GM18511 (cell line): Measurements from ENCODE around the gene BSX.

Experiments used
- ATAC-seq: cut with Tn5 transposase; IDR thresholded peaks from one replicate; pipeline ENCODE4 v1.9.1; 2021; ENCODE audit warnings: mild to moderate bottlenecking, moderate library complexity; ENCODE audit not compliant: unreplicated experiment

BSX gene

DNA sequence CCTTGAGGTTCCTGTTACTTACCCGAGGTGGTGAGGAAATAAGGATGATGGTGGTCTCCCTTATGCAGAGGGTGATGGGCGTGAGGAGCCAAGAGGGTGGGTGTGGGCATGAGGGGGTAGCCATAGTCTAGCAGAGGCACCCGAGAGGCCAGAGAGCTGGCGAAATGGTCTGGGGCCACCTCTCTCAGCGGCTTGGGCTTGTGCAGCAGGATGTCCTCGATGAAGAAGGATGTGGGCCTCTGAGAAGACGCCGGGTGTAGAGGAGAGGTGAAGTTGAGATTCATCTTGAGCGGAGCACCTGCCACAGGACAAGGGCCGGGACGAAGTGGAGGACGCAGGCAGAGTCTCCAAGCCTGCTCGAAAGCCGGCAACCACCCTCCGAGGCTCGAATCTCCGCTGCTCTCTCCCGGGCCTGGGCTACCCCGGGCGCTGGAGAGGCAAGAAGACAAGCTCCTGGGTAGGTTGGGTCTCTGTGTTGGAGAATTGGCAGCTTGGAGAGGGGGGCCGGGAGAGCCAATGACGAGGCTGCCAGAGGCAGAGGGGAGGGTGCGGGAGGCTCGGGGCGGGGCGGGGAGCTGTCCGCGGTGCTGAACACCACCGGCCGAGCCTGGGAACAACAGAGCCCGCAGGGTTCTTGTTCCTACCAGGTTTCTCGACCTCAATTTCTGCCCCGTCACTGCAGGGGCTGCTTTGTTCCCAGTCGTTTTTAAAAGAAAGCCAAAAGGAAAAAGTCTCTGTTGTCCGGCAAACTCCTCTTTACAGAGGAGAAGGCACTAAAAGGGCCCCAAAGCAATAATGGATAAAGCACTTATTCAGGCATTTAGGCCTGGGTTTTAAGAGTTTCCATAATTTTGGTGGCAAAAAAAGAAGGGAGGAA lies at the start of gene BSX:
TSS of gene BSX (minus strand) at position 447 of the 877 bp plus-strand sequence. CDS start at position 284, 163 bp downstream.
- no peak for ATAC-seq

DNA sequence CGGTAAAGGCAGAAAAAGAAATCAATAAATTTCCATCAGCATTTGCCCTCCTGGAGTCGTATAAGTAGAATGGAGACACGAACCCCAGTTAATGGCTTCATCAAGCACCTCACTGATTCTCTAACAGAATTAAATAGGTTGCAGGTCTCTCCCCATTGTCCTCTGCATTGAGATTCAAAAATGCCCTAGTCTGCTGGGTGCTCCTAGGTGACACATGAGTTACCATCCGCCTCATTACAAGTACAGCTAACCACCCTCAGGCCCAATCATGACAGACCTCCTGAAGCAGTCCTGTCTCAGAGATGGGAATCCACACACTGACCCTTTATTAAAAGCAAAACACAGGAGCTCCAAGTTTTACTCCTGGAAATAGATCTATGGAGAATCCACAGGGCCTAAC lies 48.9 kb upstream of the BSX start:
- no peak for ATAC-seq

DNA sequence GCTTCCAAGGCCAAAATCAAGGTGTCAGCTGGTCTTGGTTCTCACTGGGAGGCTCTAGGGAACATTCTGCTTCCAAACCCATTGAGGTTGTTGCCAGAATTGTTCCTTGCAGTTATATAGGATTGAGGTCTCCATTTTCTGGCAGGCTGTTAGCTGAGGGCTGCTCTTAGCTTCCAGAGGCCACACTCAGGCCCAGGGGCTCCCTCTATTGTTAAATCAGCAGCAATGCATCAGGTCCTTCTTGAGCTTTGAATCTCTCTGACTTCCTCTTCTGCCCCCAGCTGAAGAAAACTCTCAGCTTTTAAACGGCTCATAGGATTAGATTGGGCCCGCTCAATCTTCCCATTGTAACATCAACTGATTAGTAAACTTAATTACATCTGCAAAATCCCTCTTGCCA lies 39.3 kb upstream of the BSX start:
- ATAC-seq: peak; percentile 68

DNA sequence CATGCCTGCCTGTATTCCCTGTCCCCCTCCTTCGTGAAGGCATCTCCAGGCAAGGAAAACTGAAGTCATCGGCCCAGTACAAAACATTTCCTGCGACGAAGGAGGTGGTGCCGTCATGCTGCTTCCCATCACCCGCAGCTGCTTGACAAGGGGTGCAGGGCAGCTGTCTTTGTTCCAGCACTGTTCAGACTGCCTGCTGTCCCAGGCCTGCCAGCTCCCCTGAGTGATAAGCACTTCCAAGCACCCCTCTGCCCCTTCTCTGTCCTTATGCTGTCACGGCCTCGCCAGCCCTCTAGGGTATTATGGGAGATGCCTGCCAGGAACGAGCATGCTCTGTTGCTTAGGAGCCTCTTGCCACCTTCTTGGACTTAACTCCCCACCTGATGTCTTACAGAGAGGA lies 37.1 kb upstream of the BSX start:
- no peak for ATAC-seq

DNA sequence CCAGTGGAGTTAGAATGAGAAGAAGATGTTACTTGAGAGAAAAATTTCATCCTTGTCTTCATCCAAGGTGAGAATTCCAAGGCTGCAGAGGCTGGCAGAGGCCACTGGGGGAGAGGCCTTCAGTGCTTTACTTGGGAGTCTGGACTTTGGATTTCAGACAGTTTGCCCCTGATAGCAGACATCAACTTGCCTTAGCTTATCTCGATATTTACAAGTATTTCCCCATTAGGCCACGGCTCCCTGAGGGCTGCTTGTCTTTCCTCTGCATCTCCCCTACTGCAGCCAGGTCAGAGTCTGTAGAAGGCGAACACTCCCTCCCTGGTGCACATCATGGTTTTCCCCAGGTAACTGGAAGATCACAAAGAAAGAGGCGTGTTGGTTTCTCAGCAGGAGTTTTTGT lies 29.9 kb upstream of the BSX start:
- no peak for ATAC-seq

DNA sequence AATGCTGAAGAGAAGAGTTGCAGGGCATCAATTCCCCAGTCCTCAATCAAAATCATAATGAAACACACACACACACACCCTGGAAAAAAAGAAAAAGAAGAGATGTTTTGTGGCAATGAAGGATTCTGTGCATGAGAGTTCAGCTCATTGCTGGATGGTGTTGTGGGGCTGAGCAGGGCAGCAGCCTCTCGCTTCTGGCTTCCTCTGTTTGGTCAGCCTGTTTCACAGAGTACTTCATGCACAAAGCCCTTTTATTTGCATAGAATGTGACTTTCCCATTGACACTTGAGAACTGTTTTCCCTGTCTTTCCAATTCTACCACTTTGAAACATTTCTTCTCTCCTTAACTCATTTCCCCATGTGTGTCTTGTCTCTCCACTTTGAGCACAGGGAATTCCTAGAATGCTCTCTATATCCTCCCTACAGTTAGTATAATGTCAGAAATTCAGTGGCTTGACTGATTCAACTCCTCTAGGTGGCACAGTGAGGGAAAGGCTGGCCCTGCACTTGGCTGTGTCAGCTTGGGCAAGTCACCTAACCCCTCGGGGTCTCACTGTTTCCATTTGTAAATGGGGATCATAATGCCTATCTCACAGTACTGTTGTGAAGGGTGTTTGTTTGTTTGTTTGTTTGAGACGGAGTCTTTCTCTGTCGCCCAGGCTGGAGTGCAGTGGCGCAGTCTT lies 25.4 kb upstream of the BSX start:
- ATAC-seq: no peak

DNA sequence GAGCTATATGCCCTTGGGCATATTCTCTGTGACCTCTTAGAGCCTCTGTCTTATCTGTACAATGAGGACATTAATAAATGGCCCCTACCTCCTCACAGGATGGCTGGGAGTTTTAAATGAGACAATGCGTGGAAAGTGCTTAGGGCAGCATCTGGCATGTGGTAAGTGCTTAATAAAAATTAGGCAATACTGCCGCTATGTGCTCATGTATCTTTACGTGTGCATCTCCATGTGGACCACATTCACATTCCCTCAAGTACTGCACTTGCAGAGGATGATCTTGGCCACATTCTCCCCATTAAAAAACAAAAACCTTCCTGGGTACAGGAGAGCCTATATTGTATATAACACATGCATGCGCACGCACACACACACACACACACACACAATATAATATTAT lies 19.1 kb upstream of the BSX start:
- no peak for ATAC-seq

DNA sequence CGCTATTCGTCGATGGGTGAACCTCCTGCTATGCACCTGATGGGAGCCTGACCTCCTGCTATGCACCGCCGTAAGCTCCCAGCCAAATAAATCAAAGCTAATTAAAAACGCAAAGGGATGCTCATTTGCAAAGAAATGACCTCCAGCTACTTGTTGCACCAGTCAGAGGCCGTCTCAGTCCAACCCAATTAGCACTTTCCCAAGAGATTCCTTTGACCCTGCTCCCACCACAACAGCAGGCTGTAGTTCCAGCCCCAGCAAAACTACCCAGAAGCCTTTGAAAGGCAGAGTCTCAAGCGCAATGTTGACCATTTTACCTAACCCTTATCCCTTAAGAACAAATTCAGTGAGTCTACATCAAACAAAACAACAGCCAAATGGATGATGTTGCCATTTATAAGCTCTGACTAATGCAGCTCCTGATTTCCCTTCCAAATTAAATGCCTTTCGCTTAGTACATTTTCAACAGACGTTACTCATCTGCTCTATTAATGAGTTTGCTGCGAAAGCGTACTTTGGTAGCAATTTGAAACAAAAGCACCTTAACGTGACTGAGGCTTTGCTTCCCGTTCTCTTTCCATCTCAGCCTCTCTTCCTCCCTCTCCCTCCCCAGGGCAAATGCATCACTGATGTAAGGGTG lies 17.2 kb upstream of the BSX start:
- ATAC-seq: no peak

DNA sequence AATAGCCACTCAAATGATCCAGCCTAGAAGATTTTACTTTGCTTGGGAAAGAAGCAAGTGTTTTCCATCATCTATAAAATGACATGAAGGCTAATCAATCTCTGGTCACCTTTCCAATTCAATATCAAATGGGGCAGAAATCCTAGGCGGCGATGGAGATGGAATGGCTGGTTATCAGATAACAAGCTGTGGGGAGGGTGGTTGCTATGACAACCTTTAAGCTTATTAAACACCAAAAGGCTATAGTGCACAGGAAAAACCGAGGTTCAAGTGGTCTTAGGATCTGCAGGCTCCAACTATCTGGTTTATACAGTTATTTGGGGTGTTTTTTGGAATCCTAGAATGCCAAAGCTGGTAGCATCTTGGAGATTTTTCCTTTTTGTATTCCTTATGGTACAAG lies 13.9 kb upstream of the BSX start:
- no peak for ATAC-seq

DNA sequence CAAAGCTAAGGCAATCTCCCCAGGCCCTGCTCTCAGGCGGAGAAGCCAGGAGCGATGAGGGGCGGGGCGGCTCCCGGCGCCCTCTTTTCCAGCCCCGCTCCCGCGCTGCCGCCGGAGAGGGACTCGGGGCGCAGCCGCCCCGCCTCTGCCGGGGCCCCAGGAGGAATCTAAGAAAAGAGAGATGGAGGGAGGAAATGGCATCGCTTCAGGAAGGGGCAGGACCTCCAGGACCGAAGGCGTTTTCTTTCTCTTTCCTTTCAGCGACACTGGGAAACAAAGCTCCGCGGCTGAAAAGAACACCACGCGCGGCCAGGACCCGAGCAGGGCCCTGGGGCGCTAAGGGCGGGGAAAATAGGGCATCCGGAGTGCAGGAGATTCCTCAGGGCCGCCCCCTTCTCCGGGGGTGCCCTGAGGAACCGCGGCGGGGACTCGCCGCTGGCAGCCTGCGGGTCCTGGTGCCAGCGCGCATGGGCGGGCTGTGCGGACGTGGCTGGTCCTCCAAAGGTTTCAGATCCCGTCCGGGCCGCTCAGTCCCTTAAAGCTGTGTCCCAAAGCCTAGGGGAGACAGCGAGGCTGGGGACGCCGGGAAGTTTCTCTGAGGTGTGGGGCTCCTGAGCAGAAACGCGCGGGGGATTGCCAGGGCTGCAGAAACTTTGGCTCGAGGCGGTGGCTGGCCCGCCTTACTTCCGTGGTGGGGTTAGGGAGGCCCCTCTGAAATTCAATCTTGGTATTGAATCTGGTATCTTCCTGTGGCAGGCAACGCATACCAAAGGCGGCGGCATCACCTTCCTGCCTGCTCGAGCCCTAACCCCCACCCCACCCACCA lies 2.8 kb upstream of the BSX start:
- no peak for ATAC-seq

DNA sequence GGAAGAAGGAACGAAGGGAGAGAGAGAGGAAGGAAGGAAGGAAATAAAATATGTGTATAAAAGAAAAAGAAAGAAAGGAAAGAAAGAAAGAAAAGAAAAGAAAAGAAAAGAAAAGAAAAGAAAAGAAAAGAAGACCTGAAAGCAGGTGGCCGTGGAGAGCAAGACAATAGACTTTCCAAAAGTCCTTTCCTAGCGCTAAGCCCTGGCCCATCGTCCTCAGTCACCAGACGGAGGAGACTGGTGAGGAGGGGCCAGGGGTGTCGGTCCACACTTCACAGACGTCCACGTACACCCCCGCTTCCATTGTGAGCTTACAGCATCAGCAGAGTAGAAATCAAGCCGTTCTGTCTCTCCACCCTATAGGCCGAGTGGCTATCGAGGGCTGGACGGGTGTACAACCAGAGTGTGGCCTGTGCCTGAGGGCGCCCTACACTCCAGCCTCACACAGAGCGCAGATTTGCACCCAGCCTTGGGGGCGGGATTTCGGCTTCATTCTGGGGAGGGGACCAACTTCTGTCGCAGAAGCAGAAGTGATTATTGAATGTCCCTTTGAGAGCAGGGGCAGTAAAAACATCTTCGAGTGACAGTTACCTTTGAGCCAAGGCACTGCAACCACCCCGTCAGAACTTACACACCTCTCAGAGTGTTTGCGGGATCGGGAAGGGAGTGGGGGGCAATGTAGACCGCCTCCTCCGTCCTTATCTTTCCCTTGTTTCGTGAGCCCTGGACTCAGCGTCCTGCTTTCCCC lies 2.0 kb upstream of the BSX start:
- no peak for ATAC-seq

DNA sequence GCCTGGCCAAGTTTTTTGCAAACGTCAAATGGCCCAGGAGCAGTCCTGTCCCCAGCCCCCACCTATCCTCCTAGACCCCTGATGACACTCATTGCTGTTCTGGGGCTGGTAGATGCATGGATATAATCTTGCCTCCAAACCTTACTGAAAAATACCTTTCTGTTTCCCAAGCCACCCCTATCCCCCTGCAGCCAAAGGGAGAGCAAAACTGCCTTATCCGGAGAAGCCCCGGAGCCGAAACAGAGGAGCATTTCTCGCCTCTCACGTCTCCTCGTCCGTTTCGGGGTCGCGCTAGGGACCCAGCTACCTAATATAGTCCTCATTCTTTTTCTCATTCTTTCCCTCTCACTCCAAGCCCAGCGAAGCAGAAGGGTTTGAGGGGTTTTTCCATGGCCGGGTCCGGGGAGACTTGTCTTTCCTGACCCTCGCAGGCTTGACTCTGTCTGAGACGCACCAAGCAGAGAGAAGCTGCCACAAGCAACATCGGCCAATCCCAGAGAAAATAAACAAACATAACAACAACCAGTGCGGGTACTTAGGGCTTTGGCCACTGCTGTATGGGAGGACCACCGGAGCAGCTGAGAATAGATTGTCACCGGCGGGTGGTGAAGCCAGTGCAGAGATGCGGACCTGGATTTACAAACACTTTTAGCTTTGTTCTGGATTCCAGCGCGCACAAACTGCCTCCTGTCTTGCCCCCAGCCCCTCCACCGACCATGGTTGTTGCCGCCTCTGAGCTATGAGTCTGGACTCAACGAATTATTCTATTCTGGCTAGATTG lies 1.6 kb downstream of the BSX start:
- ATAC-seq: no peak

DNA sequence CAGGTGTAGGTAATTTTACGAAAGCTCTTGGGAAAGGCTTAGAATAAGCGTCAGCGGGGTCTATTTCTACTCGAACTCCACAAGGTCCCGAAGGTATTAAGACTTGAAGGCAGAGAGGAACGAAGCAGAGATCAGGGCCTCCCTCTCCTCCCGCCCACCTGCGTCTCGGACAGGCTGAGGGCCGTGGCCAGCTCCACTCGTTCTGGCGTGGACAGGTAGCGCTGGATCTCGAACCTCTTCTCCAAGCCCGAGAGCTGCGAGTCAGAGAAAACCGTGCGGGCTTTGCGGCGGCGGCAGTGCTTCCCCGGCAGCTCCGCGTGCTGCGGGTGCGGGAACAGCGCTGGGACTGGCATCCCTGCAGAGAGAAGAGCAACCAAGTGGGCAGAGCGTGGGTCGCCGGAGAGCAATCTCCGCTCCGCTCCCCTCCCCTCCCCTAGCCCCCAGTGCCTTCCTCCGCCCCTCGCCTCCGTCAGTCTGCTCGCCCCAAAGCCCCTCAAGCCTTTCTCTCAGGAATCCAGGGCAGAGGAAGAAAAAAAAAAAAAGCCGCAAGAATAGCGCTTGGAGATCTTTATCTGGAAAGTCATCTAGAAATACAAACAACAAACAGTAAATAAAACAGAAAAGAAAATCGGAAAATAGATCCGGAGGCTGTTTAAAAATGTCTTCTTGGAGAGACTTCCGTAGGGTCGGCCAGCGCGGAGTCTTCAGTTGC lies 2.4 kb downstream of the BSX start:
- ATAC-seq: no peak

DNA sequence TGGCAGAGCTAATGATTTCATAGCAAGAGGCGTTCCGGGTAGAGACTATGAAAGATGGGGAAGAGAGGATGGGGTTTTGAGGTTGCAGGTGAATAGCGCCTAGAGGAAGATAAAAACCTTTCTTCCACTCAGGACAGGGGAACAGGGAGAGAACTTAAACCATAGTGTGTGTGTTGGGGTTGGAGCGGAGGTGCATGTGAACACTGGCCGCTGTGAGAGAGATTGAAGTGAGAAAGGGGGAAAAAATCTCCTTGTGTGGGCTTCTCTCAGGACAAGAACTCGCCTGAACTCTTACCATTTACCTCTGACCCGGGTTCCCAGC lies 3.4 kb downstream of the BSX start:
- ATAC-seq: no peak

DNA sequence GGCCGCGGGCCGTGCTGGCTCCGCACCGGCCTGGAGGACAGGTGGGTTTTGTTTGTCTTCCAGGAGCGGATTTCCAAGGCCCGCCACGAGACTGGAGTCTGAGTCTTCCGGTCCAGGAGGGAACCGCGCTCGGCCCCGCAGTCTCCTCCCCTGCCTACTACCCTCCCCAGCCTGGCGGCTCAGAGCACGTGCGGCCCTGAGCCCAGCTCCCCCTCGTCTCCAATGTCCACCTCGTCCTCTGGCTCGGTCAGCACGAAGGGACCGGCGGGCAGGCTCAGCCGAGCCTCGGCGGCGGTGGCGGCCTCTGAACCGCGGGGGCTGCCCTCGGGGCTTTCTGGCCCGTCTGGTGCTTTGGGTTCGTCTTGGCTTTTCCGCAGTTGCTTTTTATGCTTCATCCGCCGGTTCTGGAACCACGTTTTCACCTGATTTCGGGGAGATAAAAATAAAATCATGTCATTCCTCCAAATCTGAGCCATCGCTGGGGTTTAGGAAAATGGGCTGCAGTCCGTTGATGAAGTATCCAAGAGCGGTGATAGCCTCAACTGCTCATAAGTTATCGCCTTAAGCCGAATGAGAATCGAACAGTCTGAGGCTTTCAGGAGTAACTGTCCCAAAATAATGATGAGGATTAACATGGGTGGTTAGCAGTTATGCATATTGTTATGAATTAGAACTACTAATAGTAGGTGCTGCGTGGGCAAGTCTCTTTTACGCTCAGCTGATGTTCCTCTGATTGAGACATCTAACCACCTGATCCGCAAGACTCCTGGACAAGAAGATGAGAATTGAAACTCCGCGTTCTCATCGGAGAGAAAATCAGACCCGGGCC lies 4.0 kb downstream of the BSX start:
- no peak for ATAC-seq

DNA sequence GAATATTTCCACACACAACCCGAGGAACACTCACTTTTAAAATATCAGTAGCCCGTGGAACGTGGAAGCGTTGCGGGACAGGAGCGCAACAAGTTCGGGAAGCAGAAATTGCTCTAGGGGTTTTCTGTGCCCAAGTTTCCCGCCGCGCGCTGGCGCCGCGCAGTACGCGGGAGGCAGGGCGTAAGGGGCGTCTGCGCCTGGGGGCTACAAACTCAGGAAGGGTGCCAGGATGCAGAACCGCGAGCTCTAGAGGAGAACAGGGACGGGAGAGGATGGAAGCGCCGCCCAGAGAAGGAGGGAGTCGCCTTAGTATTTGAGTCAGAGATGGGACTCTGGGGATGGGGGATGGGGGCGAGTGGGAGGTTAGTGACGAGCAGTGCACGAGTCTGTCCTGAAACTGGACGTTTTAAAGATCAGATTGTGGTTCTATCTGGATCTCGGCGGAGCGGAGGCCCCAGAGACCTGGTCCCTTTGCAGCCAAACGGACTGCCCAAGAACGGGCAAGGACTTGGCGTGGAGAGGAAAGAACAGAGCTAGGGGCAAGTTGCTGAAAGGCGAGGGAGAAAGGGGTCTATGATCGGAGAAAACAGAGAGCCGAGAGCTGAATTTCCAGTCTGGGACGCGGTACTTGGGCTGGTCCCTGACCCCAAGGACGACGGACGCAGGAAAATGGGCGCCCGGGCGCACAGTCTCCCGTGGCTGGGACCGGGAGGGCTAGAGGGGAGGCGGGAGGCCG lies 4.7 kb downstream of the BSX start:
- ATAC-seq: no peak

DNA sequence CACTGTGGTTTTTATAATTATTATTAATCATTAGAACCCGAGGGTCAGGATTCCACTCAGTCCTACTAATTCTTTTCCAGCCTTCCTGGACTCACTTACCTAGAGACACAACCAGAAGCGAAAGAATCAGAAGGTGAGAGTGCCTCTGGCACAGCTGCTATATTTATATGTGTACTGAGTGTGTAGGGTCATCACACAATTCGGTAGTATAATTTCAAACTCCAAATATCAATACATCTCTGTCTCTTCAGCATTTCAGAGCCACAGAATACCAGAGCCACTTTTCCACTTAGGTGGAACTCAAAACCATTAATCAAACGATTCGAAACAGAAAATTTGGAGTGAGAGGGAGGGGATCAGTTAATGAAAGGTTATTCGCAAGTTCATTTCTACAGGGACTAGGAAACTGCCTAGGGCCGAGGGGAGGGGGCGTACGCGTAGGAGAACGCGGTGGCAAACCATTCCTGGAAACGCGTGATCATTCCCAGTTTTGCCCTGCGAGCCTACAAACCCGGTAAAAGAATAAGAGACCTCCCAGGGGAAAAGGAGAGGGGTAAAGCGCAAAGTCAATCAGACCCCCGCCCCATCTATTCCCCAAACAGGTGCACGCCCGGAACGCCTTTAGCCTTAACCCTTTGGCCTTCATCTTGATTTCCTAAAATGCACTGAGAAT lies 5.4 kb downstream of the BSX start:
- no peak for ATAC-seq
